NAMALWA (cell line): ENCODE data around the gene WFDC5.

Experiments used
- DNase-seq: peaks from one replicate; pipeline ENCODE4 v3.0.0-alpha.2; 2015; ENCODE audit warnings: low spot score

The WFDC5 gene

DNA sequence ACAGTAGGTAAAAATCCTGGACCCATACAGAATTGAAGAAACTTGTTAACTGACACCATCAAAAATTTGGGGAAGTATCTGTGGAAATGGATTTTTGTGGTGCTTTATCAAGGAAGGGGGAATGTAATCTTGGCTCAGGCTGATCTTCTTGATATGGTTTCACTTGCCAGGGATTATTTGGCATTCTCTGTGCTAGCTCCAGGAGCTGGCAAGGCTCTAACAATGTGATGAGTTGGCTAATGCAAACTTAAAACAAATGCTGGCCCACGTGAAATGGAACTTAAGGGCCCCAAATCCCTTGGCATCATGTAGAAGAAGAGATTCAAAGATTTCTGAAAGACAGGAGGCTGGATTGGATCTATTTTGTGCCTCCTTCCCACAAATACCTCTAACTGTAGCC is 27.2 kb downstream of the WFDC5 start:
- DNase-seq, result no peak

DNA sequence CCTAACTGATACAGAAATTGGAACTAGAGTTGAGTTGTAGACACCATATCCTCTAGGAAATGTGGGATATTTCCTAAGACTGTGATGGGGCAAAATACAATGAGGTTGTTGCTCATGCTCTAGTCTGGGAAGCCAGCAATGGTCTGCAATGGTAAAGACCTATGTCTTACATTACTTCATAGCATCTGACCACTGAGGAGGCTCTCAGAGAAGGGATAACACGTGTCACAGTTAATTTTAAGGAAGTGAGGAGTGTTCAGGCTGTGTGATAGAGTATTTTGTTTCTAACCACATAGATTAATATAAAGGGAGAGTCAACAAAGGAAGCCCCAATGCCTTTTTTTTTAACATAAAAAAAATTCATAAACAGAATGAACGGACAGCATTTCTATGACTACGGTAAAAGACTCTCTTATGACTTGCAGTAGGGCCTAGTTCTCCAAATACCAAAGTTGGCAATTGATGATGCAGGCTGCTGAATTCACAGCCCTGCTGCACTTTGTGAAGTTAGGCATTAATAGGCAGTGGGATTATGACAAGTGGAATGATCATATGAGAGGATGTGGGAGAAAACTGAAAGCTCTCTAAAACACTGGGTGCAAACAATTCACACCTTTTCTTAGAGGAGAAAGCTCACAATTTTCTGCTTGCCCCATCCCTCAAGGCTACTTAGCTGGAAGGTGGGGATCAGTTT is 27.7 kb downstream of the WFDC5 start:
- DNase-seq, result no peak

DNA sequence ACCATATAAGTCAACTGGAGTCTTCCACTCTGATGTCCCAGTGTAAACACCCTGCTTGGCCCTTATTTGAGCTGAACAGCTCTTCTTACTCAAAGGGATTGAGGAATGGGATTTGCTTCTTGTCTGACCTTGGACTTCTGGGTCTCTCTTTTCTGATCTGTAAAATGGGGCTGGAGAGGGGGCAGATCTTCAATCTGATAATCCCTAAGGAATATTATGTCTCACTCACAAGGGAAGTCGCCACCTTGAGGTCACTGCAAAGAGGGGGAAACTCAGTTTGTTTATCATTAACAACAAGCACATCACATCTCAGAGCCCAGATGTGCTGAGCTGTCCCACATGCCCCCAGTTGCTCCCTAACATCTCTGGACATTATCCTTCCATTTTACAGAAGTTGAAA is 29.1 kb downstream of the WFDC5 start:
- DNase-seq, result no peak

DNA sequence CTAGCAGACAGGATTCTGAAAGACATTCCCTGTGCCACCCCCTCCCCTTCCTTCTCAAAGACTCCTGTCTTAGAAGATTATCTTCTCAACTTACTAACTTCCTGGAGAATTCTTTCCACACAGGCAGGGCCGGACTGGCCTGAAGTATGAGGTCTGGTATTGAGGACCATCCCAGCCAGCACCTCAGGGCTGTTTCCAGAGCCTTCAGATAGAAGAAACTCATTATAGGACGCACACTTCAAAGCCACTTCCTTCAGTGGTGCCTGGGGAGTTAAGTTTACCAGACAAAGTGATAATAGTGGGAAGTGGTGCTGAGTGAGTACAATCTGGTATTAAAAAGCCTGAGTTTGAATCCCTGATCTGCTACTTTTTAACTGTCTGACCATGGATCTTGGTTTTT is 29.7 kb downstream of the WFDC5 start:
- no peak for DNase-seq

DNA sequence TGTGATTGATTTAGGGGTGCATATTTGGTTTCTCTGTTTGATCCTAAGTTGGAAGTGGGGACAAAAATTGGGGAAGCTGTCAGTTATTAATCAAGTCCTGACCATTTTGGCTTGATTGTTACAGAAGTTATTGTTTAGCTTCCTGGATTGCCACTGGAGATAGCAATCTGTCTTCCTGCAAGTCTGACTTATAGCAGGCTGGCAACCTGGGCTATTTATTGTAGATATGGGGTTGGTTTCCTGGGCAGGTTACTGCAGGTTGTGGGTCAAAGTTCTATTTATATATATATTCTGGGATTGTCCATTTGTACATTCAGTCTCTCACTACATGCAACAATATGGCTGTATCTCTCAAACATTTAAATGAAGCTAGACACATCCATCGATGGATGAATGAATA is 31.8 kb downstream of the WFDC5 start:
- DNase-seq, result no peak

DNA sequence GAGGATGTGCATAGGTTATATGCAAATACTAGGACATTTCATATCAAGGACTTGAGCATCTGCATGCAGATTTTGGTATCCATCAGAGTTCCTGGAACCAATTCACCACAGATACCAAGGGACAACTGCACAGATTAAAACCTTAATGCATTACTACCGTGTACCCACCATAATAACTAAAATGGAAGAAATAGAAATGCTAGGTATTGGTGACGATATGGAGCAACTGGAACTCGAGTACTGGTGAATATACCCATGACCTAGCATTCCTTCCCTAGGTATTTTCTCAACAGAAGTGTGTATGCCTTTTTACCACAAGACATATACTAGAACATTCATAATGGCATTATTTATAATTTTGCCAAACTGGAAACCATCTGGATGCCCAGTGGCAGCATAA is 32.5 kb downstream of the WFDC5 start:
- DNase-seq, result no peak

DNA sequence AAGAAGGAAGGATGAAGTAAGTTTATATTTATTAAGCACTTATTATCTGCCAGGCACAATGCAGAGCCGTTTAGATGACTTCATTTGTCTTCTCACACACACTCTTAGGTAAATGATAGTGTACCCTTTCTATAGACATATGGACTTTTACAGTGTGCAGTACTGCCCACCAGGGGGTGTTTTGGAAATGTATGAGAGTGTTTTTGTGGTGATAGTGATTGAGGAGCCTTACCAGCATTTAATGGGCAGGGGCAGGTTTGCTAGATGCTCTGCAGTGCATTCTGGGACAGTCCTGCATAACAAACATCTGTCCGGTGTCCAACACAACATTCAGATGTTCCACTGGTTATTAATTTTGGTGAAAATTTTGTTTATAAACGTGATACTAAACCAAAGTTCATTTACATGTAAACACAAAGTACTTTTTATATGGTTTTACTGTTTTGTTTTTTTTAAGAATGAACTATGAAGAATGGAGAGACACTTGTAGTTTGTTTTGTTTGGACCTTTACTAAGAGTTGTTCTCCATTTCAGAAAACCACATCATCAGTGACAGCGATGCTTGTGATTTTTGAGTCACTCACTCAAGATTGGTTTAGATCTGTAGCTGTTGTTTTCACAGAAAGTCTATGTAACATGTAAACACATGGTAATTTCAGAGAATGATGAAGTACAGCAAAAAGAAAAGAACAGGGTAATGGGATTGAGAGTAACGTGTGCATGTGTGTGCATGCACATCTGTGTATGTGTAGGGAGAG is 33.9 kb downstream of the WFDC5 start:
- DNase-seq, result peak; percentile 58

DNA sequence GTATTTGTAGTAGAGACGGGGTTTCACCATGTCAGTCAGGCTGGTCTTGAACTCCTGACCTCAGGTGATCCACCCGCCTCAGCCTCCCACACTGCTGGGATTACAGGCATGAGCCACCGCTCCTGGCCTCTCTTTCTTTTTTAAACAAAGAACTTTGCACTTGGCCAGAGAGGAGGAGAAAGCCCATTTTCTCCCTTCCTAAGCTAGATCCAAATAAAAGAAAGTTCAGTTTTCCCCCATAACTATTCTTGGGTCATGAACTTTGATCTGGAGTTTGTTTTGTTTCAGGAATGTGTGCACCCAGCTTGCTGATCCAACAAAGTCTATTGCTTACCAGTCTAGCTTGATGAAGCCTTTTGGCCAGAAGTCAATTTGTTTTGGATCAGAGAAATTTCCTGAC is 37.4 kb downstream of the WFDC5 start:
- DNase-seq, result no peak

DNA sequence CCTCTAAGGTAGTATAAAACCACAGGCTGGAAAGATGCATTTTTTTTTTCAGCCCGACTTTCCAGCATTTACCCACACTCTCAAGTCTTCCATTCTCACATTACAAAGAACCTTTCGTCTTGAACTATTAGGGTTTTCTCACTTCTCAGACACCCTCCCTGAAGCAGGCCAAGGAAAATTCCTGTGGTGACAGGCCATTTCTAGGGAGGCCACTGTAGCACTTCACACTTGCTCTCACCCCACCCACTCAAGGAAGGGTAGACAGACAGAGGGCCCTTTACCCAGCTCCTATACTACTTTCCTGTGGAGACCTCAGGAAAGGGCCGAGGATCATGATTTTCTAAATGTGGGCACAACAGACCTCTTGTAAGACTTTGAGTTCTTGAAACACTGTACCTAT is 41.8 kb downstream of the WFDC5 start:
- DNase-seq, result no peak

DNA sequence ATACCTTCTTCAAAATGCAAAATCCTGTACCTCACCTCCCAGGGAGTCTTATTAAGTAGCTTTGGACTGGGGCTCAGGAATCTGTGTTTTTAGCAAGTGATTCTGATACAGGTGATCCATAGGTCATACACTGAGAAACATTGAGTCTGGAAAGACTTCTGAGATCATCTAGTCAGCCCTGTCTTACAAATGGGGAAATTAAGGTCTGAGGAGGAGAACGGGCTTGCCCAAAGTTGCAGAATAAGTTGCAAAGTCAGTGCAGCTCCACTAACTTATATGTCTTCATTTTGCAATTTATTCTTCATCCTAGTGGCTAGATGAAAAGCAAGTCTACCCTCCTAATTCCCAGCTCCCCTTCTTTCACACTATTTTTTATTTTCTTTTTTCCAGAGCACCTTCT is 42.9 kb downstream of the WFDC5 start:
- DNase-seq, result no peak

DNA sequence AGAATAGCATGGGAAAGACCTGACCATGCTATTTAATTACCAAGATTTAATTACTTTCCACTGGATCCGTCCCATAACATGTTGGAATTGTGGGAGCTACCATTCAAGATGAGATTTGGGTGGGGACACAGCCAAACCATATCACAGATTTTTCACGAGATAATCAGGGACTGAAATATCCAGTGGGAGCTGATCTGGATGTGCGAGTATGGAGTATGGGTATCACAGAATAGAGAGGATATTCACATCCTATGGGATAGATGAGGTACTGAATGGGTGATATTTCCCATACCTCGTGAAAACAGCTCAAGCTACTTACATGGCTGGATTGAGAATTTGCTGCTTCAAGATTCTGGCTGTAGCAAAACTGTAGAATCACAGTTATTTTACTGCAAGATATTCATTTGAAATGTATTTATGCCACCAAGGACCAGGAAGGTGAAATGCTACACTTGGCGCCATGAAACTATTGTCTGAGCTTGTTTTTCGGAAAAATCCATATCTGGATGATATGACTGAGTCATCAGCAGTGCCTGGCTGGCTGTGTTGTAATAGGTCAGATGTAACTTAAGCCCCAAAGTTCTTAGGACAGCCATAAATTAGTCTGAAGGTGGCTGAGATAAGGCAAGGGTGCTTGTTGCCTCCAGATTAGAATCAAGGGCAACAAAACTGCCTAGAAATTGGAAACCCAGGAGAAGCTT is 43.9 kb downstream of the WFDC5 start:
- DNase-seq, result no peak

DNA sequence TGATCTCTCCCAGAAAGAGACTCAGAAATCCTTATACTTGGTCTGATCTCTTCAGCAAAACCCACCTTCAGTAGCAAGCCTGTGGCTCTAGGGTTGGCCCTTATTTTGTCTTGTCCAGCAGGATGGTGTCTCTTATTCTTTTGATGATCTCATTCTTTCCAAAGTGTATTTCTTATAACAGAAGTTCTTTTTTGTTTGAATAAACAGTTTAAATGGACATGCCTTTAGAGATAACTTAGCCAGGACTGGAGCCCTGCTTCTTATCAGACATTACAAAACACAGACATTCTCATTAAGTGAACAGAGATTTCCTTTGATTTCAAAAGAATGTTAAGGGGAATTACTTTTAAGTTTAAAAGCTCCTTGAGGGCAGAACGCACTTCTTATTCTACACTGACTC is 45.7 kb downstream of the WFDC5 start:
- DNase-seq, result no peak

DNA sequence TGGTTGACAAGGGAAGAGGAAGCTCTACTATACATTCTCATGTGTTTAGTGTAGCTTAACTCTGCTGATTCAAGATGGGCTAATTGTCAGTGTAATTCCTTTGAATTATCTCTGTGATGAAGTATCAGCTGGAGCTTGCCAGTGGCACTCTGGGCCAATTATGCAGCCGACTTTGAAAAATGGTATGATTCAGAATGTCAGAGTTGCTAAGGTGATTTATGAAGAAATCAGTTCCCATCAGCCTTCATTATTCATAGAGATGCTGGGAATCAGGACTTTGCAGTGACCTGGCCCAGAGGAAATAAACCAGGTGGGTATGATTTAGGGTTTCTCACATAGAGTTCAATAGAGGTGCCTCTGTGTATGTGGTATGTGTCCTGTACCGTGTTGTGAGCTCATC is 47.4 kb downstream of the WFDC5 start:
- DNase-seq, result no peak

DNA sequence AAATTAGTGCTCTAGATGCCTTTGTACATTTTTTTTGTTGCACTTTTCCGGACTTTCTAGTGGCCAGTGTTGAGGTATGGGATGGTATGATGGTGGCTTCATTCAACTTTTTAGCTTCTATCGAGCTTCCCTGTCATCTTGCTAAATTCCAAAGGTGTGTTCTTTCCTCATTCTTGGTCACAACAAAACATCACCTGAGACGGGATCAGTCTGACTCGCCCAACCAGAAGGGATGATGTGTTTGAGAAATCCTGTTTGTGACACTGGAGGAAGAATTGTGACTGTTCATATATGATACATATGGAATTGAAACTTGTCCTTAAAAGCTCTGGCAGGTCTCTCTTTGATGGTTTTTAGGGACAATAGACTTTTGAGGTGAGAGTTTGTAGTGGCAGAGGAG is 47.9 kb downstream of the WFDC5 start:
- DNase-seq, result no peak

DNA sequence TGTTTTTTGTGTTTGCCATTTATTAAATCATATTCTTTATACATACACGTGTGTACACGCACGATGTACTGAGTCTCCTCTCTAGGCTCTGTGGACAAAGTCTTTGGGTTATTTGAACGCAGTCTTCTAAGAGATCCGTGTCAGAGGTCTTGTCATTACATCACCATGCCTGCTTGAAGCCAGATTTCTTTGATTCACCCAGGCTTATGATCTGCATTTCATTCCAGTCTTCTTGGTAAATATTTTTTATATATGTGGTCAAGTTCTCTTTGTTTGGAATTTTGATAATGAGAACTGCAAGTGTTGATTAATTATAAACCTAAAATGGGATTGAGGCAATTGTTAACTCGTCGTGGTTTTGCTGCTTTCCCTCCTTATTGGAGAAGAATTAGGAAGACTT is 48.6 kb downstream of the WFDC5 start:
- no peak for DNase-seq

DNA sequence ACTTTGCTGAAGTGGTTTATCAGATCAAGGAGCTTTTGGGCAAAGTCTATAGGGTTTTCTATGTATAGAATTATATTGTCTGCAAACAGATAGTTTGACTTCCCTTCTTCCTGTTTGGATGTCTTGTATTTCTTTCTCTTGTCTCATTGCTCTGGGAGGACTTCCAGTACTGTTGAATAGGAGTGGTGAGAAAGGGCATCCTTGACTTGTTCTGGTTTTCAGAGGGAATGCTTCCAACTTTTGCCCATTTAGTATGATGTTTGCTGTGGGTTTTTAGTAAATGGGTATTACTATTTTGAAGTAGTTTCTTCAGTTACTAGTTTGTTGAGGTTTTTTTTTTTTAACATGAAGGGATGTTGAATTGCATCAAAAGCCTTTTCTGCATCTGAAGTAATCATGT is 50.2 kb downstream of the WFDC5 start:
- DNase-seq, result no peak

DNA sequence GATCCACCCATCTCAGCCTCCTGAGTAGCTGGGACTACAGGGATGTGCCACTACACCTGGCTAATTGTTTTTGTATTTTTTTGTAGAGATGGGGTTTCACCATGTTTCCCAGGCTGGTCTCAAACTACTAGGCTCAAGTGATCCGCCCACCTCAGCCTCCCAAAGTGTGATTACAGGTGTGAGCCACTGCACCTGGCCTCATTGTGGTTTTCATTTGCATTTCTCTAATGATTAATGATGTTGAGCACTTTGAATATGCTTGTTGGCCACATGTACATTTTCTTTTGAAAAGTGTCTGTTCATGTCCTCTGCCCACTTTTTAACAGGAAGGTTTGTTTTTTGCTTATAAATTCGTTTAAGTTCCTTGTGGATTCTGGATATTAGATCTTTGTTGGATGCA is 51.9 kb downstream of the WFDC5 start:
- peak; percentile 39 for DNase-seq

DNA sequence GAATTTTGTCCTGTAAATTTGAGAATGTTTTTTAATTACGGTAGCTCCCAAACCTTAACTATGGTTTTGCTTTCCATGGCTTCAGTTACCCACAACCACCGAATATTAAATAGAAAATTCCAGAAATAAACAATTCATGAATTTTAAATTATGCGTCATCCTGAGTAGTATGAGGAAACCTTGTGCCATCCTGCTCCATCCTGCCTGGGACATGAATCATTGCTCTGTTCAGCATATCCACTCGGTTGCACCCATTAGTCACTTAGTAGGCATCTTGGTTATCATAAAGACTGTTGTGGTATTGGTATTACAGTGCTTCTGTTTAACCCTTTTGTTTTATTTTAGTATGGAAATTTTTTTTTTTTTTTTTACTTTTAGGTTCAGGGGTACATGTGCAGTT is 53.7 kb downstream of the WFDC5 start:
- DNase-seq, result no peak

DNA sequence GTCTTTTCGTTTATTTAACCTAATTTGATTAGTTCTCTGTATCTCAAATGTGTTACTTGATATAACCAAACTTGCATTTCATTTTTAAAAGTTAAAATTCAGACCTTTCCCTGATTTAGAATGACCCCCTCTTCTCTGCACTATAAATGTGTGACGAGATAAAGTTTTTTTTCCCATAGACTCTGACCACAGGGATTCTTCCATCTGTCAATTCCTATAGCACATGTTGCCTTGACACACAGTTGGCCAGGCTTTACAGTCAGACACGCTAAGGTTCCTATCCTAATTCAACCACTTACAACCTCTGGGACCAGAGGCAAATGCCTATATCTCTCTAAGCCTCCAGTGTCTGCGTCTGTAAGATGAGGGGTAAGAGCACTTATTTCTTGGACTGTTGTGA is 54.7 kb downstream of the WFDC5 start:
- no peak for DNase-seq
